NCI-H128 (cell line): ENCODE measurements around the gene CRTAC1.

Source experiments
- DNase-seq: peaks from one replicate; lab custom pipeline; 2025; ENCODE audit not compliant: unreplicated experiment; lab: John Stamatoyannopoulos, UW

The CRTAC1 gene

GRCh38 chr10:97875391-97875790 lies 155.0 kb downstream of the CRTAC1 start:
- DNase-seq, result no peak

- DNase-seq, result no peak
Measured at GRCh38 chr10:97874332-97874731, 156.1 kb downstream of the CRTAC1 start.

- no peak for DNase-seq
Measured at GRCh38 chr10:97873569-97873968, 156.9 kb downstream of the CRTAC1 start.

- DNase-seq, result no peak
Measured at GRCh38 chr10:97870990-97871389, 159.4 kb downstream of the CRTAC1 start.

GRCh38 chr10:97869091-97870042 lies 161.1 kb downstream of the CRTAC1 start:
- DNase-seq, result peak; percentile 66

- no peak for DNase-seq
Measured at GRCh38 chr10:97868134-97868685, 162.2 kb downstream of the CRTAC1 start.

GRCh38 chr10:97867220-97867800 lies 163.1 kb downstream of the CRTAC1 start:
- no peak for DNase-seq

GRCh38 chr10:97866524-97867219 lies 163.7 kb downstream of the CRTAC1 start:
- DNase-seq, result no peak

GRCh38 chr10:97865488-97865887 lies 164.9 kb downstream of the CRTAC1 start:
- no peak for DNase-seq

- no peak for DNase-seq
Measured at GRCh38 chr10:97863808-97864207, 166.6 kb downstream of the CRTAC1 start.

GRCh38 chr10:97861924-97862323 lies 168.5 kb downstream of the CRTAC1 start:
- DNase-seq, result no peak

- DNase-seq, result no peak
Measured at GRCh38 chr10:97861097-97861750, 169.2 kb downstream of the CRTAC1 start.

GRCh38 chr10:97858001-97858439 lies 172.4 kb downstream of the CRTAC1 start:
- DNase-seq, result no peak

- no peak for DNase-seq
Measured at GRCh38 chr10:97854743-97855142, 175.7 kb downstream of the CRTAC1 start.

- no peak for DNase-seq
Measured at GRCh38 chr10:97852840-97853405, 177.5 kb downstream of the CRTAC1 start.

GRCh38 chr10:97852277-97852676 lies 178.1 kb downstream of the CRTAC1 start:
- no peak for DNase-seq

GRCh38 chr10:97851341-97852001 lies 178.9 kb downstream of the CRTAC1 start:
- no peak for DNase-seq

GRCh38 chr10:97850446-97850845 lies 180.0 kb downstream of the CRTAC1 start:
- DNase-seq, result no peak

- DNase-seq, result no peak
Measured at GRCh38 chr10:97849687-97850402, 180.6 kb downstream of the CRTAC1 start, which contains the start of gene GOLGA7B. Gene GOLGA7B, plus strand, starts transcription at chr10:97849843. Its CDS starts 461 bp downstream, at chr10:97850304.
